SU-DHL-6 (cell line): ENCODE measurements around the gene HHATL.

Experiments
- CTCF ChIP-seq: fragments of 200-600 bp; sonication (generic); IDR thresholded peaks from one replicate; pipeline ENCODE4 v1.5.1; 2017; ENCODE audit warnings: antibody characterized with exemption, mild to moderate bottlenecking, low read length, moderate library complexity; ENCODE audit not compliant: insufficient read depth, poor library complexity, severe bottlenecking
- EZH2phosphoT487 ChIP-seq: fragments of 200-600 bp; sonication (generic), shearing (Covaris generic); conservative IDR thresholded peaks from 2 replicates; pipeline ENCODE4 v1.6.1; 2018; ENCODE audit warnings: mild to moderate bottlenecking, antibody characterized with exemption, low read length, moderate library complexity, mixed read lengths

- TF ChIP-seq CTCF (no peak), EZH2phosphoT487 (no peak)
Observed at GRCh38 chr3:42690766-42691680, 11.6 kb downstream of the HHATL start.
